ENCODE measurements around the gene ECD.

ECD gene

DNA sequence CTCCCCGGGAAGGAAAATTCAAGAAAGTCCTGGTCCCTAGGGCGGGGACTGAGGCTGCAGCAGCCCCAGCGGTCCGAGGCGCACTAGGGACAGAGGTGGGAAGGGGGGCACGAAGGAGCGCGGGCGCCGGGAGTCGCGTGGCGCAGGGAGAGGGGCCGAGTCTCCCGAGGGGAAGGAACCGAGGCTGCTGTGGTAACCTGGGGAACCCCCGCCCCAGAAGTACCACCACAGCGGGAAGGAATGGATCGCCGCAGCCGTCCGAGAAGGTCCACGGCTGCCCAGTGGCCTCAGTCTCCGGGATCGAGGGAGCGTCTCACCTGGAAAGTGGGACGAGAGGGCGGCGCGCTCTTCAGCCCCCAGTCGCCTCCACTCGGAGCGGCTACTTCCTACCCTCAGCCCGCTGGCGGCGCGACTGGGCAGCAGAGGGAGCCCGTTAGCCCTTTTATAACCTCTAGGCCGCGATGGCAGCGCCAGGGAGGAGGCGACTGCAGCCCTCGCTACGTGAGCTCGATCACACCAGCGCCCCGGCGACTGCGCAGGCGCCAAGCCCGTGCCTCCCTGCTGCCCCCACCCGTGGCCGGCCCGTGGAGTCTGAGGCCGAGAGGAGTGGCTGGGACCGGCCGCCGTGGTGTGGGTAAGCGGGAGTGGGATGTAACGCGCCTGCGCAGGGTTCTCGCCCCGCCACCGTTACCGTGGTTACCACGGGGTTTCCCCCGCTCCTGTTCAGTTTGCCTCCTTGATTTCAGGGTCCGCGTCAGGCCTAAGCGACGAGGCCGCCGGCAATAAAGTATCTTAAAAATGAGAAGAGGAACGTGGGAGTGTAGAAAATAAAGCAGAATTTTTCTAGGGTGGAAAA lies 71.1 kb downstream of the ECD start, which contains the start of gene P4HA1:
Gene P4HA1 (minus strand): TSS at position 418 of the 856 bp plus-strand sequence. CDS start 21,983 bp downstream, outside the sequence.
- peak; percentile 95 for DNase-seq (ENCODE audit: low read depth)

DNA sequence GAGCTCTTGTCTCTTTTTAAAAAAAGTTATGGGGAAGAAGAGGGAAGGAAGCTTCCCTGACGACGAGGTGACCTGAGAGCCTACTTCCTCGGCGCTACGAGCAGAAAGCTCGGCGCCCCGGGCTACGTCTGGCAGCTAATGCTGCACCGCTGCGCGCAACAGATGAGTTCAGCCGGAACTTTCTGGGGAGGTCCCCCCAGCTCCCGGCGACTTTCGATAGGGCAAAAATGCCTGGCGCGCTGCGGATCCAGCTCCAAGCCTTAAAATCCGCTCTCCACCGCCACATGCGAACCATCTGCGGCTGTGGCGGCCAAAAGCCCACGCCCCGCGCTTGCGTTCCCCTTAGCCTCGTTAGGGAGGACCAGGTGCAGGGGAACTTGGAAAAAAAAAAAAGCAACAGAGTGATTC lies 71.8 kb downstream of the ECD start:
- DNase-seq (ENCODE audit: low read depth), result peak; percentile 41

DNA sequence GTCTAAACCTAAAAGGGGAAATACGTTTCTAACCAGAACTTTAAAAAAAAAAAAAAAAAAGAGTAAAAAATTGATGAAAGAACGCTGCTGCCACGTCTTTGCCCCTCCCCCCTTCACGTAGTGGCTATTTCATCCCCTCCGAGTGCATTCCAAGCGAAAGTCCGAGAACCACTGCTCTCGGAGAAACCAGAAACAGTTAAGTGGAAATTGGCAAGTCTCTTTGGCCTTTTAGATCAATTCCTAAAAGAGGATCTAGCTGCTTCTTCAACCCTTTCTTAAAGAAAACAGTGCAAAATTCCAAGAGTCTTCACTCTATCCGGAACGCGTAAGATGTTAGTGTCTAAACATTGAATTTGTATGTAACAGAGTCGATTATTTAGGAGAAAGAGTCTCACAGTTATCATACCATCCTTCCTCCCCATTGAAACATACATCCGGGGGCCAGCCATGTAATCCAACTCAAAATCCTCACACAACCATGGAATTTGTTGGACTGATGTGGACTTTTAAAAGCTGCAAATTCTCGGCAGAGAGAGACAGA lies 72.3 kb downstream of the ECD start:
- DNase-seq (ENCODE audit: low read depth), result no peak

DNA sequence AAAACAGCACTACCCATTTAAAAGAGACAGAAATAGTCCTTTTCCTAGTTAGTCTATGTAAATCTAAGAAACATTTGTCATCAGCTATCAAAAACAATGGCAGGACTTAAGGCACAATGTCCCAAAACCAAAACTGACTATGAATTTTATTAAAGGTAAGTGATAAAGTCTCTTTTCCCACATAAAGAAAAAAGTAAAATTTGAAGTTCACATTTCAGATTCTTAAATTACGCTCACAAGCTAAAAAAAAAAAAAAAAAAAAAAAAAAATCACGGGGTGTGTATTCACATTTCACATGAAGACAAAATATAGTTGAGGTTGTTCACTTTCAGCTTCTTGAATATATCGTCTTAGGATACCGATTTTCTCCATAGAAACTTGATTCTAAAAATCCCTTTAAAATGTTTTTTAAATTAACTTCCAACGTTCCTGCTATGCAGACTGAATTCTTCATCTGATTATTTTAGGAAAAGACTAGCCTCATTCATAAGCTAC lies 72.8 kb downstream of the ECD start:
- DNase-seq (ENCODE audit: low read depth), result no peak

DNA sequence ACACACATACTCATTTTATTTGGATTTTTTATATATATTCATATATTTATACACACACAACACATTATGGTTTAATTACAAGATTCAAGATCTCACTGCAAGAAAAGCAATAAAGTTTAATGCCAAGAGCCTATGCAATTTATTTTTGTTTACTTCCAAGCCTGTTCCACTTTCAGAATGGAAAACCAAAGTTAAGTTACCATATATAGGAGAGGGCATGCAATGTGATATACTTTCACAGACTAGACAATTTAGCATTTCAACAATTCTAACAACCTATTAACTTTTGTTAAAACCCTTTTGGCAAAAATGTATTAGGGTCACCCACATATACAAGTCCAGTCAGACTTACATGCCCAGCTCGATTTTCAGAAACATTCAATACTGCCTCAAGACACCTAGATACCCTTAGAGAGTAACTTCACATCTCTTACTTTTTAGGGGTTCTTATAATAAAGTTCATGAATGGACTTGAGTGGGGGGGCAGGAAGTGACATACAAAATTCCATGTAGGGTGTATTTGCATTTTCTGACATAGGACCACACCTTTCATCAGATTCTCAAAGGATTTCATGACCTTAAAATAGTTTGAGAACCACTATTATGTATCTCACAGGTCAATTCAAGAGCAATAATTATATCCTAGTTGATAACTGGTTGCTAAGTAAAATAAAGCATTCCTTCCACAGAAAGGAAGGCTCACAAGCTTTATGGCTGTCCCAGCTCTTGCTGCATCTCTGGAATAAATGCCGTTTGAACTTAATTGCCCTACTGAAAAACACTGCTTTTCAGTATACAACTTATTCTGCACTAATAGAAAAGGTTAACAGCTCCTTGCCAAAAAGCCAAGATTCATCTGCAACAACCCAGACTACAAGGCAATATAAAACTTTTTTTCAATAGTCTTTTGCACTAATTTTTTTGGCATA lies 73.6 kb downstream of the ECD start:
- no peak for DNase-seq (ENCODE audit: low read depth)

DNA sequence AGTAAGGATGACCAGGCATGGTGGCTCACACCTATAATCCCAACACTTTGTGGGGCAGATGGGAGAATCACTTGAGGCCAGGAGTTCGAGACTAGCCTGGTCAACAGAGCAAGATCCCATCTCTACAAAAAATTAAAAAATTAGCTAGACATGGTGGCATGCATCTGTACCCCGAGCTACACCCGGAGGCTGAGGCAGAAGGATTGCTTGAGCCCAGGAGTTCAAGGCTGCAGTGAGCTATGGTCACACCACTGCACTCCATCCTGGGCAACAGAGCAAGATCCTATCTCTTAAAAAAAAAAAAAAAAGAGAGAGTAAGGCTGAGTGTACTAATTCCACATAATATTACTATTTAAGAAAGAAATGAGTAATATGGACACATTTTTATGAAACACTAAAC lies 75.0 kb downstream of the ECD start:
- DNase-seq (ENCODE audit: low read depth), result no peak

DNA sequence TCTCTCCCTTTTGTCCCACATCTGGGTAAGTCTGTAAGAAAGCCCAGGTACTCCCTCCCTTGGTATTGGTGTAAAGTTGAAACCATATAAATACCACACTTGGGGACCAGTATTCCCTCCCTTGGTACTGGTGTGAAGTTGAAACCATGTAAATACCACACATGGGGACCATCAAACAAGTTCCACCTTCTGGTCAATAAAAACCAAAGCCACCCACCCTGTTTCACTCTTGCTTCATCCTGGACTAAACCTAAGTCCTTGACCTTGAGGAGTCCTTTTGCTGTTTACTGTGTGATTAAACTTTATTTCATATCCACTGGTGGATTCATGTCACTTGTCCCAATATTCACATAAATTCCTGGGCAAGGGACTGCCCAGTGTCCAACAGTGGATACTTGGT lies 79.5 kb downstream of the ECD start:
- no peak for DNase-seq (ENCODE audit: low read depth)

DNA sequence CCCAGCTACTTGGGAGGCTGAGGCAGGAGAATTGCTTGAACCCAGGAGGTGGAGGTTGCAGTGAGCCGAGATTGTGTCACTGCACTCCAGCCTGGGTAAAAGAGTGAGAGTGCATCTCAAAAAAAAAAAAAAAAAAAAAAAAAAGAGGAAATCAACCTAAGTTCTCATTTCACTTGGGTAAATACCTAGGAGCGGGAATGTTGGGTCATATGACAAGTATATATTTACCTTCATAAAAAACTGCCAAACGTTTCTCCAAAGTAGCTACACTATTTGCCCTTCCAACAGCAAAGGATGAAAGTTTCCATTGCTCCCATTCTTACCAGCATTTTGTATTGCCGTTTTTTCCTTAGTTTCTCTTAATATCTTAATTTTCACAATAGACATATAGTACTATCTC lies 81.0 kb downstream of the ECD start:
- no peak for DNase-seq (ENCODE audit: low read depth)

DNA sequence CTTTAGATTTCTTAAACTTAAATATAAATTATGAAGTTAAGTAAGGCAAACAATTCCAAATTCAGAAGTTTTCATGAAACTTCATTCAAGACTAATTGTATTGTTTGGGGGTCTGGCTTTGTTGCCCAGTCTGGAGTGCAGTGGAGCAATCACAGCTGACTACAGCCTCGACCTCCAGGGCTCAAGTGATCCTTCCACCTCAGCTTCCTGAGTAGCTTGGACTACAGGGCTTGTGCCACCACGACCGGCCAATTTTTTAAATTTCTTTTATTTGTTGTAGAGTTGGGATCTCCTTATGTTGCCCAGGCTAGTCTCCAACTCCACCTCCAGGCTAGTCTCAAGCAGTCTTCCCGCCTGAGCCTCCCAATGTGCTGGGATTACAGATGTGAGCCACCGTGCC lies 83.6 kb downstream of the ECD start:
- DNase-seq (ENCODE audit: low read depth), result no peak
